SU-DHL-6 (cell line): ENCODE data around the gene FOXI2.

Experiments used
- CTCF ChIP-seq: fragments of 200-600 bp; sonication (generic); IDR thresholded peaks from one replicate; pipeline ENCODE4 v1.5.1; 2017; ENCODE audit warnings: antibody characterized with exemption, mild to moderate bottlenecking, low read length, moderate library complexity; ENCODE audit not compliant: insufficient read depth, poor library complexity, severe bottlenecking
- EZH2phosphoT487 ChIP-seq: fragments of 200-600 bp; sonication (generic), shearing (Covaris generic); conservative IDR thresholded peaks from 2 replicates; pipeline ENCODE4 v1.6.1; 2018; ENCODE audit warnings: mild to moderate bottlenecking, antibody characterized with exemption, low read length, moderate library complexity, mixed read lengths

GRCh38 chr10:127736222-127736914 lies 617 bp upstream of the FOXI2 start:
- no peak for TF ChIP-seq EZH2phosphoT487
- TF ChIP-seq CTCF, result no peak
